GM18505 (cell line): Measurements from ENCODE around the gene MYO1D.

ENCODE experiments used
- ATAC-seq: cut with Tn5 transposase; IDR thresholded peaks from one replicate; pipeline ENCODE4 v1.9.1; 2021; ENCODE audit not compliant: unreplicated experiment
- POLR2A ChIP-seq: IDR thresholded peaks from 4 replicates; pipeline ENCODE4 v1.6.1; 2011; ENCODE audit warnings: borderline replicate concordance; ENCODE audit not compliant: insufficient read depth, insufficient read length; ENCODE audit errors: extremely low read depth

Gene MYO1D

GRCh38 chr17:32695864-32696263, 181.1 kb downstream of the MYO1D start:
- TF ChIP-seq POLR2A = no peak

GRCh38 chr17:32693194-32693897, 183.6 kb downstream of the MYO1D start:
- ATAC-seq = no peak
- no peak for TF ChIP-seq POLR2A

More at GRCh38 chr17:32695864-32696263, 181.1 kb downstream of the MYO1D start:
- no peak for ATAC-seq

- ATAC-seq = no peak
Measured at GRCh38 chr17:32692179-32692578, 184.7 kb downstream of the MYO1D start.

GRCh38 chr17:32689348-32689747, 187.6 kb downstream of the MYO1D start:
- no peak for ATAC-seq
- no peak for TF ChIP-seq POLR2A

More at GRCh38 chr17:32692179-32692578, 184.7 kb downstream of the MYO1D start:
- no peak for TF ChIP-seq POLR2A

- no peak for ATAC-seq
- TF ChIP-seq POLR2A = no peak
Measured at GRCh38 chr17:32688221-32688620, 188.7 kb downstream of the MYO1D start.

GRCh38 chr17:32684087-32684958, 192.6 kb downstream of the MYO1D start:
- ATAC-seq = no peak
- no peak for TF ChIP-seq POLR2A

GRCh38 chr17:32673964-32674363, 203.0 kb downstream of the MYO1D start:
- no peak for TF ChIP-seq POLR2A
- no peak for ATAC-seq

- TF ChIP-seq POLR2A = no peak
- no peak for ATAC-seq
Measured at GRCh38 chr17:32672711-32673110, 204.2 kb downstream of the MYO1D start.

- TF ChIP-seq POLR2A = no peak
Measured at GRCh38 chr17:32671896-32672295, 205.0 kb downstream of the MYO1D start.

GRCh38 chr17:32664936-32665583, 211.9 kb downstream of the MYO1D start:
- TF ChIP-seq POLR2A = no peak

More at GRCh38 chr17:32671896-32672295, 205.0 kb downstream of the MYO1D start:
- no peak for ATAC-seq

GRCh38 chr17:32660496-32660985, 216.4 kb downstream of the MYO1D start:
- ATAC-seq = no peak

More at GRCh38 chr17:32664936-32665583, 211.9 kb downstream of the MYO1D start:
- ATAC-seq = no peak

GRCh38 chr17:32659419-32659842, 217.5 kb downstream of the MYO1D start:
- no peak for TF ChIP-seq POLR2A
- ATAC-seq = no peak

More at GRCh38 chr17:32660496-32660985, 216.4 kb downstream of the MYO1D start:
- TF ChIP-seq POLR2A = no peak
